Glutamatergic neuron (in vitro differentiated cells): ENCODE data around the gene ZFR2. TPM values are rescaled to one million over a fixed set of nuclear protein-coding genes. Genes with fewer than 3 reads are reported as not detected.

ENCODE experiments used
- DNase-seq: peaks from one replicate; pipeline ENCODE4 v3.0.0; 2022
- H3K27ac Mint-ChIP-seq: one replicate; pipeline ENCODE4 v1.8.0; 2020; ENCODE audit warnings: mild to moderate bottlenecking, mixed read lengths, inconsistent platforms; ENCODE audit not compliant: unreplicated experiment
- H3K27me3 Mint-ChIP-seq: one replicate; pipeline ENCODE4 v1.8.0; 2020; ENCODE audit warnings: mild to moderate bottlenecking, moderate library complexity, mixed read lengths, inconsistent platforms; ENCODE audit not compliant: unreplicated experiment
- H3K36me3 Mint-ChIP-seq: one replicate; pipeline ENCODE4 v1.8.0; 2020; ENCODE audit warnings: mild to moderate bottlenecking, mixed read lengths, inconsistent platforms; ENCODE audit not compliant: unreplicated experiment
- H3K4me1 Mint-ChIP-seq: one replicate; pipeline ENCODE4 v1.8.0; 2020; ENCODE audit warnings: mild to moderate bottlenecking, low read depth, mixed read lengths, inconsistent platforms; ENCODE audit not compliant: unreplicated experiment
- H3K4me3 Mint-ChIP-seq: one replicate; pipeline ENCODE4 v1.8.0; 2020; ENCODE audit warnings: mild to moderate bottlenecking, mixed read lengths, inconsistent platforms; ENCODE audit not compliant: unreplicated experiment
- H3K9me3 Mint-ChIP-seq: one replicate; pipeline ENCODE4 v1.8.0; 2020; ENCODE audit warnings: mild to moderate bottlenecking, moderate library complexity, mixed read lengths, inconsistent platforms; ENCODE audit not compliant: unreplicated experiment
- CTCF ChIP-seq: fragments of 200-600 bp; sonication (generic); IDR thresholded peaks from one replicate; pipeline ENCODE4 v1.5.0; 2021; ENCODE audit not compliant: partially characterized antibody, unreplicated experiment
- total RNA-seq: library from RNA; stranded (reverse); fragmentation: NEBNext Ultra II Directional; extraction: Animal tissue kit (Norgen Biotek cat#: 25700); gene quantifications from one replicate; pipeline ENCODE4 v1.2.1, GENCODE V29; 2021; ENCODE audit not compliant: unreplicated experiment

The ZFR2 gene
- total RNA-seq, 1 donor from 2014 or later, result 8.9 TPM

DNA sequence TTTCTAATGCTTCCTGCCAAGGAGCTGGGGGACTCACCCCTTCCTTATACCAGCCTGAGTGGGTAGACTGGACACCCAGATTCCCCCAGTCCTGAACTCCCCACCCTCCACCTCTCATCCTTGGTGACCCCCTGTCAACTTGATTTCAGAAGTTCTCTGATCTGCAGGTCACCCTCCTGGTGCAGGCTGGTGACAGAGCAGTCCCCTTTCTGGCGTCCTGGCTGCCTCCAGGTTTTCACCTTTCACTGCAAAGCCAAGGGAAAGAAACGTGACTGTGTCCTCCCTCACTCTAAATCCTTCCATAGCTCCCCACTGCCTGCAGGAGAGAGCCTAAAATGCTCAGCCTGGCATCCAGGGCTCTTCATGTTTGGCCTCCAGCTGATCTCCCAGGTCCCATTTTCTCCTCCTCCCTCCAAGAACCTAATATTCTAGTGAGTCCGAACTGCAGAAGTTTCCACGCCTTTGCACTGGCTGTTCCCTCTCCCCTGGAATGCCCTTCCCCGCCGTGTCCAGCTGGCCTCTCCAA is 78.6 kb downstream of the ZFR2 start:
- no peak overlapping the region for H3K4me3 Mint-ChIP-seq
- peaks cover 15% of the 10 kb centered on the region for H3K36me3 Mint-ChIP-seq
- H3K9me3 Mint-ChIP-seq, result peaks cover 5% of the 10 kb centered on the region
- no peak overlapping the region for H3K27ac Mint-ChIP-seq
- no peaks in the 10 kb centered on the region for H3K4me1 Mint-ChIP-seq
- no peak for DNase-seq
- H3K27me3 Mint-ChIP-seq, result peaks cover 14% of the 10 kb centered on the region
- TF ChIP-seq CTCF, result no peak

DNA sequence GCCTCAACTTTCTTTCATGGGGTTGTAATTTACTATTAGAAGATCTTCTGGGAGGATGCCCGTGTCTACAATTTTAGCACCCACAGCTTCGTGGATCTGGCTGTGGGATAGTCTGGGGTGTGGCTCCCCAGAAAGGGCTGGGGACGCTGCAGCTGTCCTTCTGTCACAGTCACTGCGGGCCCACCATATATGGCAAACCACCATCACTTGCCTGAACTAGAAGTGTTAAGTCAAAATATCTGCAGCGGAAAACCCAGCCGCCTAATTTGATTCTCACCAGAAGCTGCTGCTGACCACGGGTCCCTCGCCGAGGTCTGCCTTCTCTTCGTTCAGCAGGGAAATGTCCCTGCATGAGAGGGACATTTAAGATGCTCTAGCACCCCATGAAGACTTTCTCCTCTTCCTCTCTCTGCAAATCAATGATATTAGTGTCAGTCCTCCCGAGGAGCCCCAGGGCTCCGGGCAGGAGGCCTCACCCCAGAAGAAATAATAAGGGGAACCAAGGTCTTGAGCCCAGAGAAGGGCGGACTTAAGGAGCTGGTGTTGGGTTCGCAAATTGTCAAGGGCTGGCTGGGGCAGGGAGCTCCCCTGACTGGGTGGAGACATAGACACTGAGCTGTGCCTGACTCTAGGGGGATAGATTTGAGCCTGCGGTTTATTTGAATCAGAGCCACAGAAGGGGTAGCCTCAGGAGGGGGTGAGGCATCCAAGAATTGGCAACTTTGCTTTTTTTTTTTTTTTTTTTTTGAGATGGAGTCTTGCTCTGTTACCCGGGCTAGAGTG is 79.7 kb downstream of the ZFR2 start:
- no peak for TF ChIP-seq CTCF
- Mint-ChIP-seq H3K36me3 (peaks cover 15% of the 10 kb centered on the region), H3K4me1 (no peaks in the 10 kb centered on the region), H3K4me3 (no peak overlapping the region), H3K27me3 (peaks cover 16% of the 10 kb centered on the region), H3K27ac (no peak overlapping the region), H3K9me3 (peaks cover 5% of the 10 kb centered on the region)
- DNase-seq, result no peak

GRCh38 chr19:3785938-3786824 is 82.7 kb downstream of the ZFR2 start, which contains the start of gene MATK:
Gene MATK (minus strand): TSS chr19:3786381. CDS start chr19:3785135, 1,246 bp downstream.
- Mint-ChIP-seq H3K9me3 (peaks cover 8% of the 10 kb centered on the region), H3K4me3 (peak within 1 kb of the TSS; percentile 73), H3K36me3 (peaks cover 20% of the 10 kb centered on the region), H3K27me3 (peaks cover 19% of the 10 kb centered on the region), H3K27ac (no peak within 1 kb of the TSS), H3K4me1 (no peaks in the 10 kb centered on the region)
- DNase-seq, result no peak
- TF ChIP-seq CTCF, result no peak

DNA sequence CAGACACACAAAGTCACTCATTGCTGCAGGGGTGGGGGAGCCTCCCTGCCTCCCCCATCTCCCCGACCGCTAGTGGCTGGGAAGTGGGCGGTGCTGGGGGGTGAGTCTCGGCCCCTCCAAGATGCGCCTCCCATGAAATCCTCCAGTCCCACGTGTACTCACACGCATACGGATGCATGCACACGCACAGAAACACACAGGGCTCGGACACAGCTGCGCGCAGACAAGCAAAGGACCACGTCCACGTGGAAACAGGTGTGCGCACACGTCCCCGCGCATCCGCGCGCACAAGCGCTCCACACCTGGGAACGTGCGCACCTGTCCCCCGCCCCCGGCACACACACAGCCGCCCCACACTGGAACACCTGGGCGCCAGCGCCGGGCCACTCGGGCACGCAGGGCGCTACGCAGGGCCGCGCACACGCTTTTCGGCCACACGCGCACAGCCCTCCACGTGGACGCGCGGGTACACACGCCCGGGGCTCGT is 83.3 kb downstream of the ZFR2 start:
- H3K36me3 Mint-ChIP-seq, result peaks cover 15% of the 10 kb centered on the region
- H3K4me1 Mint-ChIP-seq, result no peaks in the 10 kb centered on the region
- peak overlapping the region; percentile 55 for H3K4me3 Mint-ChIP-seq
- H3K27me3 Mint-ChIP-seq, result peaks cover 21% of the 10 kb centered on the region
- H3K9me3 Mint-ChIP-seq, result peaks cover 12% of the 10 kb centered on the region
- DNase-seq, result no peak
- no peak overlapping the region for H3K27ac Mint-ChIP-seq
- TF ChIP-seq CTCF, result no peak
